ENCODE measurements around the gene PRR12. TPM values are rescaled to one million over a fixed set of nuclear protein-coding genes. Genes with fewer than 3 reads are reported as not detected.

The PRR12 gene
- total and polyA plus RNA-seq, 11 donors: 8.0 to 20.0 (median 14.2) TPM

DNA sequence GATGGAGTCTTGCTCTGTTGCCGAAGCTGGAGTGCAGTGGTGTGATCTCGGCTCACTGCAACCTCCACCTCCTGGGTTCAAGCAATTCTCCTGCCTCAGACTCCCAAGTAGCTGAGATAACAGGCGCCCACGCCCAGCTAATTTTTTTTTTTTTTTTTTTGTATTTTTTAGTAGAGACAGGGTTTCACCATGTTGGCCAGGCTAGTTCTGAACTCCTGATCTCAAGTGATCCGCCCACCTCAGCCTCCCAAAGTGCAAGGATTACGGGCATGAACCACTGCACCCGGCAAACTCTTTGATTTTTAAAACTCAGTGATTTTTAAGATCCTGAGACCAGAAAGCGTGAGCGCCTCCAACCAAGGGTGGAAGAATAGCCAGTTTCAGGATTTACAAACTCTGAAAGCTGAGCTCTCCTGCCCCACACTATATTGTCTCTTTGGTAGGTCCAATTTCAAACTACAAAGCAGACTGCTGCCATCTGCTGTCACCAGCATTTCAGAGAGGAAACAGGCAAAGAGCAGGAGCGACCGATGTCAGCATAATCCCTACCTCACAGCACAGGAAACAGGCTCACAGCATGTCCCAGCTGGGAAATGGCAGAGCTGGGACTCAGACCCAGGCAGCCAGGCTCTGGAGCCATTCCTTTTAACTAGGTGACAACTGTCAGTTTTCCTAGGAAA, 19.8 kb upstream of the PRR12 start:
- Histone ChIP-seq H3K36me3 (peaks cover 0 to 32% (median 21%) of the 10 kb centered on the region in 9 donors), H3K4me1 (peaks cover 4 to 44% (median 16%) of the 10 kb centered on the region in 12 donors), H3K27me3 (no peaks in the 10 kb centered on the region), H3K27ac (peak overlapping the region in 11 of 12 donors; percentile 36 to 84 (median 69)), H3K9me3 (no peaks in the 10 kb centered on the region), H3K4me3 (no peak overlapping the region)
- intact Hi-C loops (cut with DNase I): loop anchor here in 7 of 10 donors (1.0 to 10.0 kb wide), 8 partner anchors 24 to 179 kb away; partner anchors contain the start of gene PRMT1 (in 3 of the 7)
- ATAC-seq (peak; percentile 52 to 78 (median 72)), DNase-seq (no peak)
- TF ChIP-seq, protein P1, sequence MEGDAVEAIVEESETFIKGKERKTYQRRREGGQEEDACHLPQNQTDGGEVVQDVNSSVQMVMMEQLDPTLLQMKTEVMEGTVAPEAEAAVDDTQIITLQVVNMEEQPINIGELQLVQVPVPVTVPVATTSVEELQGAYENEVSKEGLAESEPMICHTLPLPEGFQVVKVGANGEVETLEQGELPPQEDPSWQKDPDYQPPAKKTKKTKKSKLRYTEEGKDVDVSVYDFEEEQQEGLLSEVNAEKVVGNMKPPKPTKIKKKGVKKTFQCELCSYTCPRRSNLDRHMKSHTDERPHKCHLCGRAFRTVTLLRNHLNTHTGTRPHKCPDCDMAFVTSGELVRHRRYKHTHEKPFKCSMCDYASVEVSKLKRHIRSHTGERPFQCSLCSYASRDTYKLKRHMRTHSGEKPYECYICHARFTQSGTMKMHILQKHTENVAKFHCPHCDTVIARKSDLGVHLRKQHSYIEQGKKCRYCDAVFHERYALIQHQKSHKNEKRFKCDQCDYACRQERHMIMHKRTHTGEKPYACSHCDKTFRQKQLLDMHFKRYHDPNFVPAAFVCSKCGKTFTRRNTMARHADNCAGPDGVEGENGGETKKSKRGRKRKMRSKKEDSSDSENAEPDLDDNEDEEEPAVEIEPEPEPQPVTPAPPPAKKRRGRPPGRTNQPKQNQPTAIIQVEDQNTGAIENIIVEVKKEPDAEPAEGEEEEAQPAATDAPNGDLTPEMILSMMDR (IDR thresholded peaks at IDR 0.05): peak in 6 of 12 donors; percentile 18 to 44 (median 30)
- no peak for TF ChIP-seq POLR2A (IDR thresholded peaks at IDR 0.05)
- 63 to 69% (median 65%) methylated on average over 11 of the region's 11 CpGs for WGBS, 4 donors

DNA sequence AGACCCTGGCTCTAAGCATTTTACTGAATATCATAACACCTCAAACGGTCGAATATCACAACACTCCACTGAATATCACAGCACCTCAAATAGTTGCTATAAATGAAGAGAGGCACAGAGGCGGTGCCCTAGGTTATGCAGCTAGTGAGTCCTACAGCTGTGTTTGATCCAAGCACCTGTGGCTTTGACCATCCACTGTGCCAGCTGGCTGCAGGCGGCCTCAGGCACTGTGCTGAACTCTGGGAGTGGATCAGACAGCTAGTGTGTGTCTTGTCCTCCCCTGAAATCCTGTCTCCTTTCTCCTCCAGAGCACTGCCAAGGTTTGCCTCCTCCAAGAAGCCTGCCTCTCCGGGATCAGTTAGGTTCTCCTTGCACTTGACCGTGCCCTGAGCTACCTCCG, 18.0 kb upstream of the PRR12 start:
- Histone ChIP-seq H3K27ac (no peak overlapping the region), H3K9me3 (no peaks in the 10 kb centered on the region), H3K4me1 (peaks cover 4 to 27% (median 16%) of the 10 kb centered on the region in 12 donors), H3K36me3 (peaks cover 0 to 39% (median 25%) of the 10 kb centered on the region in 9 donors), H3K4me3 (no peak overlapping the region), H3K27me3 (no peaks in the 10 kb centered on the region)
- DNase-seq (no peak), ATAC-seq (no peak)
- TF ChIP-seq, protein P1 (IDR thresholded peaks at IDR 0.05): no peak
- no peak for TF ChIP-seq POLR2A (IDR thresholded peaks at IDR 0.05)
- intact Hi-C loops (cut with DNase I): loop anchor here in 4 of 10 donors (5.0 to 10.0 kb wide), 4 partner anchors 99 to 181 kb away; partner anchors contain the start of gene PRMT1 (in 3 of the 4)
- WGBS, 4 donors: 88 to 92% (median 90%) methylated on average over 7 of the region's 7 CpGs

DNA sequence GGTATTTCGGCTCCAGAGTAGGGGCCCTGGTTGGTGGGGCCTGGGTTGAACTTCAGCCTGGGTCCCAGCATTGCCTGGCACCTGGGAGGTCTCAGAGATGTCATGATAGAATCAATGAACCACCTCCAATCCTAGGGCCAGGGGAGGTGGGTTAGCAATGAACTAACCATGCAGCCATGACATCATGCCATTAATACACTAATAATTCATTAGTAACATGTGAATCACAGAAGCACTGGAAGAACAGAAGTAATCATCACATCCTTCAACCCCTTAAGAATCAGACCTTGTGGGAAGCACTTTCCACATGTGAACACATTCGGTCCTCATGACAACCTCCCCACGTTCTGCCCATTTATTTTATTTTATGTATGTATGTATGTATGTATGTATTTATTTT, 17.6 kb upstream of the PRR12 start:
- Histone ChIP-seq H3K27me3 (no peaks in the 10 kb centered on the region), H3K4me3 (no peak overlapping the region), H3K27ac (no peak overlapping the region), H3K4me1 (peaks cover 4 to 24% (median 14%) of the 10 kb centered on the region in 12 donors), H3K9me3 (no peaks in the 10 kb centered on the region), H3K36me3 (peaks cover 0 to 42% (median 28%) of the 10 kb centered on the region in 9 donors)
- ATAC-seq (no peak), DNase-seq (no peak)
- 79 to 92% (median 83%) methylated on average over 3 of the region's 3 CpGs for WGBS, 4 donors
- TF ChIP-seq, protein P1 (IDR thresholded peaks at IDR 0.05): no peak
- TF ChIP-seq POLR2A (IDR thresholded peaks at IDR 0.05): no peak
- intact Hi-C loops (cut with DNase I): loop anchor here in 4 of 10 donors (5.0 to 10.0 kb wide), 4 partner anchors 99 to 181 kb away; partner anchors contain the start of gene PRMT1 (in 3 of the 4)

DNA sequence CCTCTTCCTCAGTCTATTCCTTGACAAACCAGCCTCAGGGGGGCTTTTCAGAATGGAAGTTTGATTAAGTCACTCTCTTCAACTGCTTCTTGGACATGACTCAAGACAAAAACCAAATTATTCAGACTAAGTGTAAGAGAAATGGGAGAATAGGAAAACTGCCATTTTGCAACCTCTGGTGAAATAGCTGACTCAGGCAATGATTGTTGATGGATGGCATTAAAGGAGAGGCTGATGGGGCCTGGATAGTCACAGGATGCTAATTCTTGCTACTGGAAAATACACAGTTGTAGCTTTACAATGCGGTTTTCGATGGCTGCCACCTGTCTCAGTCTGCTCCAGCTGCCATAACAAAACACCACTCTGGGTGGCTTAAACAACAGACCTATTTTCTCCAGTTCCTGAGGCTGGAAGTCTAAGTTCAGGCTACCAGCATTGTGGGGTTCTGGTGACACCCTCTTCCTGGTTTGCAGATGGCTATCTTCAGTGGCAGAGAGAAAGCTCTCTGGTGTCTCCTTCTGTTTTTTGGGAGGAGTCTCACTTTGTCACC, 16.7 kb upstream of the PRR12 start:
- no peak for ATAC-seq
- Histone ChIP-seq H3K27me3 (no peaks in the 10 kb centered on the region), H3K4me3 (no peak overlapping the region), H3K9me3 (no peaks in the 10 kb centered on the region), H3K27ac (no peak overlapping the region), H3K36me3 (peaks cover 0 to 42% (median 28%) of the 10 kb centered on the region in 9 donors), H3K4me1 (peaks cover 4 to 32% (median 22%) of the 10 kb centered on the region in 12 donors)
- intact Hi-C loops (cut with DNase I): loop anchor here in 4 of 10 donors (5.0 to 10.0 kb wide), 4 partner anchors 98 to 182 kb away; partner anchors contain the start of gene PRMT1 (in 3 of the 4)
- DNase-seq: no peak
- 88 to 95% (median 89%) methylated on average over 2 of the region's 2 CpGs for WGBS, 4 donors
- no peak for TF ChIP-seq POLR2A (IDR thresholded peaks at IDR 0.05)
- TF ChIP-seq, protein P1 (IDR thresholded peaks at IDR 0.05): no peak
